Endothelial cell (in vitro differentiated cells): ENCODE results near the gene TSPAN9. TPM values are rescaled to one million over a fixed set of nuclear protein-coding genes. Genes with fewer than 3 reads are reported as not detected.

Source experiments
- DNase-seq: peaks from one replicate; pipeline ENCODE4 v3.0.0; 2021; ENCODE audit warnings: low spot score
- H3K27ac Mint-ChIP-seq: one replicate; pipeline ENCODE4 v1.8.0; 2021; ENCODE audit warnings: mixed read lengths, inconsistent platforms; ENCODE audit not compliant: unreplicated experiment
- H3K27me3 Mint-ChIP-seq: one replicate; pipeline ENCODE4 v1.8.0; 2021; ENCODE audit warnings: mild to moderate bottlenecking, moderate library complexity, mixed read lengths, inconsistent platforms; ENCODE audit not compliant: unreplicated experiment
- H3K36me3 Mint-ChIP-seq: one replicate; pipeline ENCODE4 v1.8.0; 2021; ENCODE audit warnings: mild to moderate bottlenecking, low read depth, mixed read lengths, inconsistent platforms; ENCODE audit not compliant: unreplicated experiment
- H3K4me1 Mint-ChIP-seq: one replicate; pipeline ENCODE4 v1.8.0; 2021; ENCODE audit warnings: mild to moderate bottlenecking, mixed read lengths, inconsistent platforms; ENCODE audit not compliant: unreplicated experiment
- H3K4me3 Mint-ChIP-seq: one replicate; pipeline ENCODE4 v1.8.0; 2021; ENCODE audit warnings: mild to moderate bottlenecking, mixed read lengths, inconsistent platforms; ENCODE audit not compliant: unreplicated experiment
- H3K9me3 Mint-ChIP-seq: one replicate; pipeline ENCODE4 v1.8.0; 2021; ENCODE audit warnings: mixed read lengths, inconsistent platforms; ENCODE audit not compliant: unreplicated experiment
- CTCF ChIP-seq: fragments of 200-600 bp; sonication (generic); IDR thresholded peaks from one replicate; pipeline ENCODE4 v1.5.0; 2021; ENCODE audit warnings: antibody characterized with exemption; ENCODE audit not compliant: unreplicated experiment
- total RNA-seq: library from RNA; stranded (reverse); fragmentation: NEBNext Ultra II Directional; extraction: Animal tissue kit (Norgen Biotek cat#: 25700); gene quantifications from one replicate; pipeline ENCODE4 v1.2.1, GENCODE V29; 2021; ENCODE audit not compliant: unreplicated experiment

TSPAN9 gene
- total RNA-seq, 1 donor from 2014 or later = 116 TPM

- DNase-seq = no peak
- Mint-ChIP-seq H3K4me3 (no peak overlapping the region), H3K27ac (no peak overlapping the region), H3K9me3 (no peaks in the 10 kb centered on the region), H3K36me3 (peaks cover 33% of the 10 kb centered on the region), H3K27me3 (no peaks in the 10 kb centered on the region), H3K4me1 (peaks cover 61% of the 10 kb centered on the region)
- TF ChIP-seq CTCF = no peak
Measured at GRCh38 chr12:3158851-3159465, 81.8 kb downstream of the TSPAN9 start.

GRCh38 chr12:3160081-3160480 lies 82.9 kb downstream of the TSPAN9 start:
- Mint-ChIP-seq H3K4me1 (peaks cover 61% of the 10 kb centered on the region), H3K9me3 (no peaks in the 10 kb centered on the region)

GRCh38 chr12:3161861-3162260 lies 84.7 kb downstream of the TSPAN9 start:
- peaks cover 33% of the 10 kb centered on the region for H3K36me3 Mint-ChIP-seq
- no peak overlapping the region for H3K27ac Mint-ChIP-seq
- TF ChIP-seq CTCF = no peak
- no peaks in the 10 kb centered on the region for H3K27me3 Mint-ChIP-seq
- H3K4me3 Mint-ChIP-seq = no peak overlapping the region
- DNase-seq = no peak
- peaks cover 57% of the 10 kb centered on the region for H3K4me1 Mint-ChIP-seq
- H3K9me3 Mint-ChIP-seq = no peaks in the 10 kb centered on the region

More at GRCh38 chr12:3160081-3160480, 82.9 kb downstream of the TSPAN9 start:
- Mint-ChIP-seq H3K36me3 (peaks cover 33% of the 10 kb centered on the region), H3K4me3 (no peak overlapping the region), H3K27ac (no peak overlapping the region), H3K27me3 (no peaks in the 10 kb centered on the region)
- no peak for TF ChIP-seq CTCF
- DNase-seq = no peak

GRCh38 chr12:3164454-3165077 lies 87.4 kb downstream of the TSPAN9 start:
- DNase-seq = no peak
- H3K9me3 Mint-ChIP-seq = no peaks in the 10 kb centered on the region
- peaks cover 29% of the 10 kb centered on the region for H3K36me3 Mint-ChIP-seq
- no peak overlapping the region for H3K27ac Mint-ChIP-seq
- H3K4me1 Mint-ChIP-seq = peaks cover 51% of the 10 kb centered on the region
- H3K4me3 Mint-ChIP-seq = no peak overlapping the region
- peaks cover 6% of the 10 kb centered on the region for H3K27me3 Mint-ChIP-seq
- no peak for TF ChIP-seq CTCF
